Measurements from ENCODE around the gene STARD4.
A peak's percentile ranks its signal among the peaks of the same experiment; 100 is the strongest.

The STARD4 gene

DNA sequence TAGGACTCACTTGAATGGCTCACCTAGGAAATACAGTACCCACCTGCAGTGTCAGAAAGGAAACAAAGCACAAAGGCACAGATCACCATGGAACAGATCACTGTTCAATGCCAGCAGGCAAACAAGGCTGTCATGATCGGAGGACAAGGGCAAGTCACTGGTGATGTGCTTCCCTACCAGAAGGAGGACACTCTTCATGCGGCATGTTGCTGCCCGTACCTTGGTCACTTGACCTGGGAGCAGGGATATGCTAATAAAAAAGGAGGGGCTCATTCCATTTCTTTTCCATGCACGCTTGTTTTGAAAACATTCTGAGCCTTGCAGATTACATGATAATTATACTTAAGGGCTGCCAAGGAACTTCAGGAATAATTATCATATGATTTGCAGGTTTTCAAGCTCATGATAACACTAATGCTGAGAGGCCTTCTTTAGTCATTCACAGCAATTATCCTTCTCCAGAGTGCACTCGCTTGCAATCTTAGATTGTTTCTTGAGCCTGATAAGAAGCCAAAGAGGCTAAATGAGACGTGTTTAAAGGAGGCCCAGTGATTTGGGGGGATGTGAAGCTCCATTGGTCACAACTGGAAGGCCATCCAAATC lies 36.1 kb upstream of the STARD4 start:
- H3K4me3 ChIP-seq (ENCODE audit: control insufficient read depth in 1 of 7, extremely low read depth in 1 of 7, insufficient read depth in 4 of 7, low read depth in 2 of 7, low read length in 6 of 7): no peak overlapping the region
- H3K4me1 ChIP-seq (ENCODE audit: control extremely low read depth in 1 of 4, control insufficient read depth in 4 of 4, insufficient read depth in 4 of 4, low read length in 3 of 4): peaks cover 9 to 17% (median 12%) of the 10 kb centered on the region in 4 experiments
- H3K9me3 ChIP-seq (ENCODE audit: control extremely low read depth in 1 of 5, control insufficient read depth in 4 of 5, insufficient read depth in 2 of 5, low read depth in 1 of 5, low read length in 4 of 5): no peaks in the 10 kb centered on the region
- 100% methylated on average over 5 of the region's 6 CpGs for WGBS (ENCODE audit: insufficient coverage)
- H3K36me3 ChIP-seq (ENCODE audit: control insufficient read depth in 4 of 4, insufficient read depth in 4 of 4, low read length in 3 of 4): no peaks in the 10 kb centered on the region
- no peaks in the 10 kb centered on the region for H3K27me3 ChIP-seq (replicated peaks in 2 of 5; ENCODE audit: control insufficient read depth in 4 of 5, insufficient read depth in 5 of 5, low read length in 4 of 5)
- DNase-seq: no peak
- ChIA-PET CTCF (interaction anchor here (1.2 to 4.8 kb wide), 3 partner anchors 8 to 597 kb away, joined by 3 to 27 read pairs (median 6); no protein-coding TSS in a partner anchor), POLR2A (no interaction called here)
- H3K27ac ChIP-seq (ENCODE audit: insufficient read depth in 1 of 2, low read depth in 1 of 2, low read length in 2 of 2, poor library complexity in 1 of 2, severe bottlenecking in 2 of 2): no peak overlapping the region

DNA sequence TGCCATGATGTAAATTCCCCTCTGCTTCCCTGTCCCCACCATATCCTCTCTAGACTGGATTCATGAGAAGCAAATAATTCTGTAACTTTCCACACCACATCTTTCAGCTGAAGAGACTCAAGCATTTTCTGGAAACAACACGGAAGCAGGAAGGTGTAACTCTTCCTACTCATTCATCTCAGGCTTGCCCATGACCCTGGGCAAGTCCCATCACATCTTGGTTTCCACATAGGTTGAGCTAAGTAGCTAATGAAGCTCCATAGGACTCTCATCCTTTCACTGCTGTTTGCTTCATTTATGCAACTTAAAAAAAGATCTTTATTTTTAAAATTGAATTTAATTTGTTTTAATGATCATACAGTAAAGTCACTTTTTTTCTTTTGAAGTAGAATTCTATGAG lies 32.7 kb upstream of the STARD4 start:
- no peaks in the 10 kb centered on the region for H3K9me3 ChIP-seq (ENCODE audit: control extremely low read depth in 1 of 5, control insufficient read depth in 4 of 5, insufficient read depth in 2 of 5, low read depth in 1 of 5, low read length in 4 of 5)
- no peak overlapping the region for H3K27ac ChIP-seq (ENCODE audit: insufficient read depth in 1 of 2, low read depth in 1 of 2, low read length in 2 of 2, poor library complexity in 1 of 2, severe bottlenecking in 2 of 2)
- no peak for DNase-seq
- ChIA-PET CTCF (interaction anchor here (1.2 kb wide), 1 partner anchor 13 kb away, joined by 5 read pairs; no protein-coding TSS in a partner anchor), POLR2A (no interaction called here)
- H3K4me1 ChIP-seq (ENCODE audit: control extremely low read depth in 1 of 4, control insufficient read depth in 4 of 4, insufficient read depth in 4 of 4, low read length in 3 of 4): no peaks in the 10 kb centered on the region
- 83% methylated on average over 1 of the region's 1 CpG for WGBS (ENCODE audit: insufficient coverage)
- H3K4me3 ChIP-seq (ENCODE audit: control insufficient read depth in 1 of 7, extremely low read depth in 1 of 7, insufficient read depth in 4 of 7, low read depth in 2 of 7, low read length in 6 of 7): no peak overlapping the region
- H3K36me3 ChIP-seq (ENCODE audit: control insufficient read depth in 4 of 4, insufficient read depth in 4 of 4, low read length in 3 of 4): no peaks in the 10 kb centered on the region
- no peaks in the 10 kb centered on the region for H3K27me3 ChIP-seq (replicated peaks in 2 of 5; ENCODE audit: control insufficient read depth in 4 of 5, insufficient read depth in 5 of 5, low read length in 4 of 5)

- DNase-seq: no peak
- CTCF ChIA-PET: no interaction called here
- Histone ChIP-seq H3K4me1 (ENCODE audit: control extremely low read depth in 1 of 4, control insufficient read depth in 4 of 4, insufficient read depth in 4 of 4, low read length in 3 of 4) (peaks cover 0 to 6% (median 0%) of the 10 kb centered on the region in 4 experiments), H3K36me3 (ENCODE audit: control insufficient read depth in 4 of 4, insufficient read depth in 4 of 4, low read length in 3 of 4) (no peaks in the 10 kb centered on the region), H3K9me3 (ENCODE audit: control extremely low read depth in 1 of 5, control insufficient read depth in 4 of 5, insufficient read depth in 2 of 5, low read depth in 1 of 5, low read length in 4 of 5) (peaks cover 0 to 3% (median 0%) of the 10 kb centered on the region in 5 experiments), H3K27me3 (replicated peaks in 2 of 5; ENCODE audit: control insufficient read depth in 4 of 5, insufficient read depth in 5 of 5, low read length in 4 of 5) (no peaks in the 10 kb centered on the region), H3K4me3 (ENCODE audit: control insufficient read depth in 1 of 7, extremely low read depth in 1 of 7, insufficient read depth in 4 of 7, low read depth in 2 of 7, low read length in 6 of 7) (no peak overlapping the region), H3K27ac (ENCODE audit: insufficient read depth in 1 of 2, low read depth in 1 of 2, low read length in 2 of 2, poor library complexity in 1 of 2, severe bottlenecking in 2 of 2) (no peak overlapping the region)
- WGBS (ENCODE audit: insufficient coverage): no CpG with 5 or more reads among the region's 1 CpG
- POLR2A ChIA-PET: no interaction called here
Observed at GRCh38 chr5:111537141-111538024, 25.0 kb upstream of the STARD4 start.

- no CpG with 5 or more reads among the region's 1 CpG for WGBS (ENCODE audit: insufficient coverage)
- H3K4me1 ChIP-seq (ENCODE audit: control extremely low read depth in 1 of 4, control insufficient read depth in 4 of 4, insufficient read depth in 4 of 4, low read length in 3 of 4): peaks cover 0 to 8% (median 0%) of the 10 kb centered on the region in 4 experiments
Observed at GRCh38 chr5:111535879-111536549, 23.7 kb upstream of the STARD4 start.

GRCh38 chr5:111532886-111533582 lies 20.7 kb upstream of the STARD4 start:
- WGBS (ENCODE audit: insufficient coverage): 43% methylated on average over 1 of the region's 5 CpGs
- DNase-seq: no peak

More at GRCh38 chr5:111535879-111536549, 23.7 kb upstream of the STARD4 start:
- Histone ChIP-seq H3K27me3 (replicated peaks in 2 of 5; ENCODE audit: control insufficient read depth in 4 of 5, insufficient read depth in 5 of 5, low read length in 4 of 5) (no peaks in the 10 kb centered on the region), H3K4me3 (ENCODE audit: control insufficient read depth in 1 of 7, extremely low read depth in 1 of 7, insufficient read depth in 4 of 7, low read depth in 2 of 7, low read length in 6 of 7) (no peak overlapping the region), H3K36me3 (ENCODE audit: control insufficient read depth in 4 of 4, insufficient read depth in 4 of 4, low read length in 3 of 4) (no peaks in the 10 kb centered on the region), H3K9me3 (ENCODE audit: control extremely low read depth in 1 of 5, control insufficient read depth in 4 of 5, insufficient read depth in 2 of 5, low read depth in 1 of 5, low read length in 4 of 5) (peaks cover 0 to 3% (median 0%) of the 10 kb centered on the region in 5 experiments), H3K27ac (ENCODE audit: insufficient read depth in 1 of 2, low read depth in 1 of 2, low read length in 2 of 2, poor library complexity in 1 of 2, severe bottlenecking in 2 of 2) (no peak overlapping the region)
- ChIA-PET POLR2A (no interaction called here), CTCF (no interaction called here)
- no peak for DNase-seq

DNA sequence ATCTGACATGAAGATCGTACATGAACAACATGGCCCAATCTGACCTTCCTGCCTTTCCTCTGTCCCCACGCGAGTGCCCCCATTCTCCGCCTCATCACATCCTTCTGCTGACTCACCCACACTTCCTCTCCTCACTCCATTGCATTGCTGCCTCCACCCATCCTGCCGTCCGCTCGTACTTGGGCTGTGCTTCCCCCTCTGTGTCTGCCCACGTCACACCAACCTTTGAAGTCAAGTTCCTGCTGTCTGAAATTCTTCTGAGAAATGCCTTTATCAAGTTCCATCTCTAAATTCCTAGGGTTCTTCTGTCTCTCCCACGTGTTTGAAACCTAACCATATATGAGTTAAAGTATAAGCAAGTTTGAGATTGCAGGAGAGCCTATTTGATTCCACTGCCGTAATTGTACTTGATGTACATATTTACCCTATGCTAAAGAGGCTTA lies 18.0 kb upstream of the STARD4 start:
- POLR2A ChIA-PET: no interaction called here
- CTCF ChIA-PET: interaction anchor here (1.5 to 2.9 kb wide), 6 partner anchors 11 to 319 kb away, joined by 3 to 34 read pairs (median 7); partner anchors contain the start of gene STARD4
- peak overlapping the region in 3 of 7 experiments; percentile 4 to 22 (median 19) for H3K4me3 ChIP-seq (ENCODE audit: control insufficient read depth in 1 of 7, extremely low read depth in 1 of 7, insufficient read depth in 4 of 7, low read depth in 2 of 7, low read length in 6 of 7)

More at GRCh38 chr5:111532886-111533582, 20.7 kb upstream of the STARD4 start:
- POLR2A ChIA-PET: interaction anchor here (1.0 kb wide), 1 partner anchor 21 kb away, joined by 3 read pairs; the partner anchor contains the start of gene STARD4
- CTCF ChIA-PET: interaction anchor here (0.8 to 1.8 kb wide), 3 partner anchors 10 to 19 kb away, joined by 3 to 5 read pairs (median 3); no protein-coding TSS in a partner anchor
- Histone ChIP-seq H3K4me1 (ENCODE audit: control extremely low read depth in 1 of 4, control insufficient read depth in 4 of 4, insufficient read depth in 4 of 4, low read length in 3 of 4) (peaks cover 2 to 15% (median 8%) of the 10 kb centered on the region in 4 experiments), H3K36me3 (ENCODE audit: control insufficient read depth in 4 of 4, insufficient read depth in 4 of 4, low read length in 3 of 4) (no peaks in the 10 kb centered on the region), H3K27ac (ENCODE audit: insufficient read depth in 1 of 2, low read depth in 1 of 2, low read length in 2 of 2, poor library complexity in 1 of 2, severe bottlenecking in 2 of 2) (no peak overlapping the region), H3K9me3 (ENCODE audit: control extremely low read depth in 1 of 5, control insufficient read depth in 4 of 5, insufficient read depth in 2 of 5, low read depth in 1 of 5, low read length in 4 of 5) (peaks cover 0 to 3% (median 0%) of the 10 kb centered on the region in 5 experiments), H3K4me3 (ENCODE audit: control insufficient read depth in 1 of 7, extremely low read depth in 1 of 7, insufficient read depth in 4 of 7, low read depth in 2 of 7, low read length in 6 of 7) (no peak overlapping the region), H3K27me3 (replicated peaks in 2 of 5; ENCODE audit: control insufficient read depth in 4 of 5, insufficient read depth in 5 of 5, low read length in 4 of 5) (no peaks in the 10 kb centered on the region)

More for the DNA sequence above, 18.0 kb upstream of the STARD4 start:
- peaks cover 0 to 3% (median 0%) of the 10 kb centered on the region in 5 experiments for H3K9me3 ChIP-seq (ENCODE audit: control extremely low read depth in 1 of 5, control insufficient read depth in 4 of 5, insufficient read depth in 2 of 5, low read depth in 1 of 5, low read length in 4 of 5)
- H3K27ac ChIP-seq (ENCODE audit: insufficient read depth in 1 of 2, low read depth in 1 of 2, low read length in 2 of 2, poor library complexity in 1 of 2, severe bottlenecking in 2 of 2): peak overlapping the region; percentile 50 to 77
- H3K27me3 ChIP-seq (replicated peaks in 2 of 5; ENCODE audit: control insufficient read depth in 4 of 5, insufficient read depth in 5 of 5, low read length in 4 of 5): no peaks in the 10 kb centered on the region
- WGBS (ENCODE audit: insufficient coverage): 0% methylated on average over 8 of the region's 10 CpGs
- H3K4me1 ChIP-seq (ENCODE audit: control extremely low read depth in 1 of 4, control insufficient read depth in 4 of 4, insufficient read depth in 4 of 4, low read length in 3 of 4): peaks cover 2 to 15% (median 8%) of the 10 kb centered on the region in 4 experiments
- peak; percentile 89 to 97 (median 94) for DNase-seq
- H3K36me3 ChIP-seq (ENCODE audit: control insufficient read depth in 4 of 4, insufficient read depth in 4 of 4, low read length in 3 of 4): no peaks in the 10 kb centered on the region
